Astrocyte (in vitro differentiated cells and primary cell): ENCODE measurements around the gene VAV2.

Experiments used
- CTCF ChIP-seq: IDR thresholded peaks from 2 replicates; pipeline ENCODE4 v1.5.1; 2011; ENCODE audit warnings: low read depth, mild to moderate bottlenecking, inconsistent platforms, low read length, moderate library complexity; ENCODE audit not compliant: insufficient read depth
- EZH2 ChIP-seq: IDR thresholded peaks from 2 replicates; pipeline ENCODE4 v1.6.1; 2012; ENCODE audit warnings: mild to moderate bottlenecking, low read length, inconsistent platforms; ENCODE audit not compliant: insufficient read depth

- TF ChIP-seq CTCF (peak; percentile 9), EZH2 (no peak)
Observed at GRCh38 chr9:133992780-133993634, 883 bp upstream of the VAV2 start.
